A549 (cell line): ENCODE measurements around the gene IGFBP4. TPM values are rescaled to one million over a fixed set of nuclear protein-coding genes. Genes with fewer than 3 reads are reported as not detected.

ENCODE experiments used
- ATAC-seq, 2 experiments: fragments of 200-7000 bp in 1 of 2; fragments of >200 bp in 1 of 2; cut with Nextera tagmentation in 1 of 2; cut with Tn5 transposase in 1 of 2; 3 replicates each; pipeline versions ENCODE4 v1.8.0 to v1.9.1; 2018 to 2020; ENCODE audit warnings: mild to moderate bottlenecking in 1 of 2, moderate library complexity in 1 of 2
- CTCF ChIA-PET: fragments of 300-600 bp; sonication (Branson Sonifier 250); formaldehyde crosslinking; extraction: SDS; loops from one replicate; lab custom pipeline; 2021; ENCODE audit warnings: antibody characterized with exemption, inconsistent platforms; lab: Yijun Ruan, JAX
- POLR2A ChIA-PET: fragments of 350-600 bp; formaldehyde crosslinking; extraction: SDS; loops from one replicate; lab custom pipeline; 2021; ENCODE audit warnings: antibody characterized with exemption, inconsistent platforms; lab: Yijun Ruan, JAX
- DNase-seq, 2 experiments: peaks; one replicate each; pipeline versions ENCODE4 v3.0.0 to v3.0.0-alpha.2; 2011 to 2016; ENCODE audit warnings: low read depth in 1 of 2, low spot score in 1 of 2
- FAIRE-seq: peaks from 2 replicates; lab custom pipeline; 2011; peaks lifted over from hg19 to GRCh38; lab: Jason Lieb, UNC
- H3K27ac ChIP-seq, 2 experiments: fragments of >200 bp; sonication (Bioruptor Twin); formaldehyde crosslinking; 3 replicates each; pipeline ENCODE4 v1.5.1; 2016 to 2017
- H3K4me1 ChIP-seq: fragments of >200 bp; sonication (Bioruptor Twin); formaldehyde crosslinking; 3 replicates; pipeline ENCODE4 v1.6.1; 2016
- H3K4me2 ChIP-seq: fragments of >200 bp; sonication (Bioruptor Twin); formaldehyde crosslinking; 3 replicates; pipeline ENCODE4 v1.6.1; 2016
- H3K4me3 ChIP-seq: fragments of >200 bp; sonication (Bioruptor Twin); formaldehyde crosslinking; 3 replicates; pipeline ENCODE4 v1.5.1; 2016
- H3K9me3 ChIP-seq: fragments of >200 bp; sonication (Bioruptor Twin); formaldehyde crosslinking; 3 replicates; pipeline ENCODE4 v1.6.1; 2016
- BCL3 ChIP-seq: fragments of >200 bp; sonication (Bioruptor Twin); formaldehyde crosslinking; IDR thresholded peaks from 3 replicates; pipeline ENCODE4 v1.6.1; 2016
- CEBPB ChIP-seq, 2 experiments: fragments of >200 bp in 1 of 2; sonication (Bioruptor Twin) in 1 of 2; formaldehyde crosslinking in 1 of 2; IDR thresholded peaks; 2 replicates each; pipeline ENCODE4 v1.6.1; 2012 to 2016
- CHD2 ChIP-seq: fragments of 150-350 bp; IDR thresholded peaks from 2 replicates; pipeline ENCODE4 v1.6.1; 2014; ENCODE audit warnings: low read length; ENCODE audit not compliant: partially characterized antibody
- CTCF ChIP-seq: fragments of >200 bp; sonication (Bioruptor Twin); formaldehyde crosslinking; IDR thresholded peaks from 3 replicates; pipeline ENCODE4 v1.5.1; 2016
- FOSL2 ChIP-seq, 2 experiments: fragments of 450-650 bp in 1 of 2; fragments of >200 bp in 1 of 2; sonication (Bioruptor Twin) in 1 of 2; formaldehyde crosslinking; IDR thresholded peaks; 2 replicates each; pipeline versions ENCODE4 v1.5.0 to v1.6.1; 2016 to 2020; ENCODE audit warnings: mild to moderate bottlenecking in 1 of 2, moderate library complexity in 1 of 2
- GATA3 ChIP-seq: IDR thresholded peaks from 2 replicates; pipeline ENCODE4 v1.6.1; 2012; ENCODE audit warnings: borderline replicate concordance
- HES2 ChIP-seq: fragments of >200 bp; sonication (Bioruptor Twin); formaldehyde crosslinking; IDR thresholded peaks from 2 replicates; pipeline ENCODE4 v1.6.1; 2016
- HEYL ChIP-seq: fragments of 250-450 bp; sonication (Bioruptor Pico); IDR thresholded peaks from 2 replicates; pipeline ENCODE4 v1.8.0; 2021; ENCODE audit warnings: mild to moderate bottlenecking, moderate library complexity
- HOXB5 ChIP-seq: fragments of 250-450 bp; sonication (Bioruptor Pico); IDR thresholded peaks from 2 replicates; pipeline ENCODE4 v1.5.0; 2020; ENCODE audit warnings: mild to moderate bottlenecking, moderate library complexity
- JUN ChIP-seq, 2 experiments: fragments of >200 bp; sonication (Bioruptor Twin); formaldehyde crosslinking; IDR thresholded peaks; 2 replicates in 1 of 2; 3 replicates in 1 of 2; pipeline ENCODE4 v1.6.1; 2016 to 2017
- KDM1A ChIP-seq: fragments of 200-600 bp; sonication (generic); IDR thresholded peaks from 2 replicates; pipeline ENCODE4 v1.6.1; 2016; ENCODE audit warnings: low read depth, mild to moderate bottlenecking
- MAX ChIP-seq: IDR thresholded peaks from 2 replicates; pipeline ENCODE4 v1.6.1; 2012
- MYC ChIP-seq: IDR thresholded peaks from 2 replicates; pipeline ENCODE4 v1.6.1; 2012; ENCODE audit warnings: mild to moderate bottlenecking, inconsistent platforms, low read length, improper control_type of control experiment, borderline replicate concordance
- PBX3 ChIP-seq: IDR thresholded peaks from 2 replicates; pipeline ENCODE4 v1.6.1; 2012
- PHF8 ChIP-seq: fragments of 200-600 bp; sonication (generic); IDR thresholded peaks from 2 replicates; pipeline ENCODE4 v1.6.1; 2016; ENCODE audit warnings: low read depth, mild to moderate bottlenecking, antibody characterized with exemption, moderate library complexity, borderline replicate concordance
- POLR2A ChIP-seq: IDR thresholded peaks from 2 replicates; pipeline ENCODE4 v1.6.1; 2012; ENCODE audit warnings: mild to moderate bottlenecking, low read length
- POLR2AphosphoS2 ChIP-seq: conservative IDR thresholded peaks from 2 replicates; pipeline ENCODE4 v1.6.1; 2012; ENCODE audit warnings: low read length, improper control_type of control experiment, inconsistent platforms
- RAD21 ChIP-seq, 2 experiments: fragments of >200 bp in 1 of 2; sonication (Bioruptor Twin) in 1 of 2; formaldehyde crosslinking in 1 of 2; IDR thresholded peaks in 1 of 2; conservative IDR thresholded peaks in 1 of 2; 2 replicates in 1 of 2; 3 replicates in 1 of 2; pipeline ENCODE4 v1.6.1; 2012 to 2018; ENCODE audit warnings: inconsistent platforms in 1 of 2
- RARB ChIP-seq: fragments of 250-450 bp; sonication (Bioruptor Pico); IDR thresholded peaks from 2 replicates; pipeline ENCODE4 v1.8.0; 2021; ENCODE audit warnings: mild to moderate bottlenecking, moderate library complexity
- SMC3 ChIP-seq: fragments of >200 bp; sonication (Bioruptor Twin); formaldehyde crosslinking; IDR thresholded peaks from 3 replicates; pipeline ENCODE4 v1.6.1; 2018; ENCODE audit warnings: inconsistent platforms
- WGBS: methylation state at CpG from one replicate; pipeline ENCODE4 v1.1.6; 2017; ENCODE audit errors: missing lambda C conversion rate; 5-methylcytosine and 5-hydroxymethylcytosine counted together
- polyA minus RNA-seq: library from RNA; depleted of rRNA, polyadenylated mRNA; stranded (reverse); fragments of >200 nt; gene quantifications from 2 replicates; pipeline ENCODE4 v1.2.3, GENCODE V29; 2011; rRNA and poly(A)+ RNA removed
- polyA plus RNA-seq, 4 experiments: library from polyadenylated mRNA; depleted of rRNA in 3 of 4; stranded (reverse); fragments of >200 nt; fragmentation: RNase III in 1 of 4; extraction: RNeasy Plus Mini Kit Qiagen cat#74134 plus additional on column Dnase treatment in 1 of 4; gene quantifications; 2 replicates in 3 of 4; 3 replicates in 1 of 4; pipeline ENCODE4 v1.2.3, GENCODE V29; 2011 to 2017

IGFBP4 gene
- 1,080 and 1,577 TPM in 2 replicates for polyA plus RNA-seq (2011; rRNA removed)
- 1,069 and 1,422 TPM in 2 replicates for polyA plus RNA-seq (2012; cell fraction: cytosol; rRNA removed)
- polyA plus RNA-seq (2012; cell fraction: nucleus; rRNA removed), result 982 and 1,044 TPM in 2 replicates
- polyA plus RNA-seq (2017; fragmentation: RNase III; extraction: RNeasy Plus Mini Kit Qiagen cat#74134 plus additional on column Dnase treatment), result 1,501 to 1,941 TPM (median 1,829 TPM) in 3 replicates
- 1,444 and 1,452 TPM in 2 replicates for polyA minus RNA-seq

GRCh38 chr17:40443196-40443987, at the start of gene IGFBP4:
IGFBP4 (plus strand) TSS chr17:40443450; CDS start chr17:40443736, 286 bp downstream.
- peak; percentile 68 to 73 for ATAC-seq
- no peak for TF ChIP-seq CHD2
- peak; percentile 24 for TF ChIP-seq SMC3
- TF ChIP-seq RARB (CRISPR knock-in tag), result no peak
- peak; percentile 98 for TF ChIP-seq POLR2A
- TF ChIP-seq GATA3, result peak; percentile 22; the same call in 1 of the 2 replicates
- TF ChIP-seq HEYL (CRISPR knock-in tag), result no peak
- peak; percentile 83 for TF ChIP-seq MAX
- 0 out of 2 replicates have a peak, but pooled peaks have one; percentile 21 for TF ChIP-seq MYC
- peak; percentile 83; the same call in 1 of the 2 replicates for TF ChIP-seq HOXB5 (CRISPR knock-in tag)
- no peak; the same call in 1 of the 2 replicates for TF ChIP-seq POLR2AphosphoS2
- peak; percentile 27 to 34; a peak in 1 of 5 replicates for TF ChIP-seq RAD21 (conservative IDR thresholded peaks at IDR 0.05 in 1 of 2, IDR thresholded peaks at IDR 0.05 in 1 of 2)
- TF ChIP-seq JUN (IDR thresholded peaks at IDR 0.05), result peak; percentile 97 to 100
- 0 out of 2 replicates have a peak, but pooled peaks have one; percentile 15 for TF ChIP-seq PBX3
- peak; percentile 76; the same call in 1 of the 2 replicates for TF ChIP-seq KDM1A
- TF ChIP-seq CTCF, result peak; percentile 44
- peak; percentile 99; the same call in 2 of the 3 replicates for TF ChIP-seq BCL3
- TF ChIP-seq CEBPB (IDR thresholded peaks at IDR 0.05), result peak; percentile 63 to 79; a peak in 3 of 4 replicates
- no peak for TF ChIP-seq FOSL2 (IDR thresholded peaks at IDR 0.05)
- 0 out of 2 replicates have a peak, but pooled peaks have one; percentile 3 for TF ChIP-seq FOSL2 (CRISPR knock-in tag; IDR thresholded peaks at IDR 0.05)
- peak; percentile 38 for TF ChIP-seq PHF8
- TF ChIP-seq HES2, result no peak
- TF ChIP-seq, all 56 proteins: peak for 15
- ChIA-PET POLR2A (interaction anchor here (0.5 to 2.8 kb wide), 27 partner anchors 8 to 486 kb away, joined by 3 to 23 read pairs (median 4); partner anchors contain the start of gene TOP2A), CTCF (interaction anchor here (0.8 to 37.5 kb wide), 21 partner anchors 12 to 205 kb away, joined by 3 to 822 read pairs (median 4); partner anchors contain the start of genes CCR7 and TOP2A)
- 1% methylated on average over 35 of the region's 98 CpGs for WGBS
- Histone ChIP-seq H3K9me3 (no peaks in the 10 kb centered on the region), H3K4me1 (peaks cover 28% of the 10 kb centered on the region), H3K4me2 (peak within 1 kb of the TSS; percentile 91), H3K27ac (peak within 1 kb of the TSS; percentile 98), H3K4me3 (peak within 1 kb of the TSS; percentile 78)
- FAIRE-seq, result no peak
- peak; percentile 88 to 89 for DNase-seq
